Spleen (tissue), 11 donors: Measurements from ENCODE around the gene ADARB1. TPM values are rescaled to one million over a fixed set of nuclear protein-coding genes. Genes with fewer than 3 reads are reported as not detected.

ENCODE experiments used
- DNase-seq: peaks from one replicate; pipeline ENCODE4 v3.0.0-alpha.2; 2020
- H3K27ac ChIP-seq, 8 donors: fragments of 200-600 bp; sonication (generic) in 7 of 8; 1 replicate in 4 of 8; 2 replicates in 4 of 8; pipeline versions ENCODE4 v1.5.0 to v1.8.0; 2016 to 2021; ENCODE audit warnings: inconsistent platforms in 4 of 8, mild to moderate bottlenecking in 4 of 8, moderate library complexity in 1 of 8
- H3K27me3 ChIP-seq, 7 donors: fragments of 200-600 bp; sonication (generic) in 6 of 7; replicated peaks in 1 of 7; 1 replicate in 4 of 7; 2 replicates in 3 of 7; pipeline versions ENCODE4 v1.5.0 to v1.8.0; 2016 to 2021; ENCODE audit warnings: inconsistent platforms in 3 of 7, mild to moderate bottlenecking in 1 of 7
- H3K36me3 ChIP-seq, 6 donors: fragments of 200-600 bp; sonication (generic) in 5 of 6; 1 replicate in 4 of 6; 2 replicates in 2 of 6; pipeline versions ENCODE4 v1.5.0 to v1.8.0; 2016 to 2021; ENCODE audit warnings: inconsistent platforms in 2 of 6
- H3K4me1 ChIP-seq, 6 donors: fragments of 200-600 bp; sonication (generic) in 5 of 6; 1 replicate in 3 of 6; 2 replicates in 3 of 6; pipeline versions ENCODE4 v1.5.0 to v1.8.0; 2016 to 2021; ENCODE audit warnings: inconsistent platforms in 3 of 6
- H3K4me3 ChIP-seq, 8 donors: fragments of 200-600 bp; sonication (generic) in 7 of 8; 1 replicate in 4 of 8; 2 replicates in 4 of 8; pipeline versions ENCODE4 v1.5.0 to v1.8.0; 2016 to 2021; ENCODE audit warnings: inconsistent platforms in 4 of 8, mild to moderate bottlenecking in 4 of 8, moderate library complexity in 2 of 8
- H3K9me3 ChIP-seq, 8 donors: fragments of 200-600 bp; sonication (generic) in 7 of 8; 1 replicate in 4 of 8; 2 replicates in 4 of 8; pipeline versions ENCODE4 v1.5.0 to v1.8.0; 2016 to 2021; ENCODE audit warnings: inconsistent platforms in 4 of 8
- CTCF ChIP-seq, 11 experiments: fragments of 200-600 bp in 7 of 11; fragments of 450-650 bp in 4 of 11; sonication (generic) in 4 of 11; IDR thresholded peaks in 8 of 11; conservative IDR thresholded peaks in 3 of 11; 1 replicate in 7 of 11; 2 replicates in 4 of 11; pipeline versions ENCODE4 v1.4.0 to v1.8.0; 2016 to 2021; ENCODE audit warnings: antibody characterized with exemption in 11 of 11, inconsistent platforms in 4 of 11, mild to moderate bottlenecking in 1 of 11
- POLR2A ChIP-seq, 3 donors: fragments of 450-650 bp; IDR thresholded peaks; one replicate each; pipeline ENCODE4 v1.5.1; 2017; ENCODE audit warnings: antibody characterized with exemption in 3 of 3, mild to moderate bottlenecking in 1 of 3
- POLR2AphosphoS5 ChIP-seq, 3 donors: sonication (generic); formaldehyde crosslinking; IDR thresholded peaks; one replicate each; pipeline ENCODE4 v1.5.1; 2017; ENCODE audit warnings: antibody characterized with exemption in 3 of 3
- WGBS, 5 donors: extraction: QIAGEN DNeasy Blood & Tissue Kit in 3 of 5; methylation state at CpG; one replicate each; pipeline versions ENCODE4 v1.1.5 to v1.1.7; 2013 to 2018; 5-methylcytosine and 5-hydroxymethylcytosine counted together
- intact Hi-C: fragments of 100-400 bp; cut with DNase I; formaldehyde crosslinking; loops from one replicate; pipeline ENCODE4 v1.15.0; 2023; ENCODE audit warnings: low total_unique reads
- polyA plus RNA-seq, 3 donors: library from polyadenylated mRNA; stranded (reverse); fragments of 200-250 nt; gene quantifications; one replicate each; pipeline ENCODE4 v1.2.1, GENCODE V29; 2013
- total RNA-seq, 7 donors: library from RNA; depleted of rRNA in 3 of 7; stranded (reverse); fragments of >200 nt in 3 of 7; fragmentation: NEBNext Ultra II Directional in 4 of 7; extraction: Animal tissue kit (Norgen Biotek cat#: 25700) in 4 of 7; gene quantifications; one replicate each; pipeline versions ENCODE4 v1.1.0 to v1.2.1, GENCODE V29; 2016 to 2021
- donor health status: healthy with polysubstance abuse.
- donor health status: DM: no; HTN: no; CAD: no; lungs with moderate emphysema.
- donor health status: DM: no; HTN: no; CAD: no.
- donor health status: Bipolar disorder and iron deficiency.
- donor health status: healthy.
- donor health status: DM: no; HTN: no; CAD: no.
- donor health status: DM: yes; HTN: yes; CAD: no.

ADARB1 gene
- total and polyA plus RNA-seq, 10 donors: 9.1 to 50.8 (median 29.0) TPM

GRCh38 chr21:45078371-45078770 lies 4.0 kb downstream of the ADARB1 start:
- Histone ChIP-seq H3K9me3 (no peaks in the 10 kb centered on the region), H3K36me3 (peaks cover 0 to 6% (median 0%) of the 10 kb centered on the region in 6 donors), H3K27me3 (peaks cover 0 to 9% (median 0%) of the 10 kb centered on the region in 7 donors), H3K4me3 (no peak overlapping the region), H3K4me1 (peaks cover 32 to 90% (median 71%) of the 10 kb centered on the region in 6 donors), H3K27ac (peak overlapping the region in 7 of 8 donors; percentile 24 to 78 (median 51))
- 67 to 94% (median 71%) methylated on average over 5 of the region's 5 CpGs for WGBS, 5 donors
- no peak for DNase-seq
- intact Hi-C loops: loop anchor here (10.0 kb wide), 1 partner anchor 46 kb away; no protein-coding TSS in a partner anchor
- TF ChIP-seq POLR2AphosphoS5 (IDR thresholded peaks at IDR 0.05) (no peak), POLR2A (IDR thresholded peaks at IDR 0.05) (no peak), CTCF (IDR thresholded peaks at IDR 0.05 in 8 of 11, conservative IDR thresholded peaks at IDR 0.05 in 3 of 11) (no peak)

- intact Hi-C loops: loop anchor here (10.0 kb wide), 1 partner anchor 46 kb away; no protein-coding TSS in a partner anchor
- no peak for DNase-seq
Measured at GRCh38 chr21:45078877-45079281, 4.5 kb downstream of the ADARB1 start.

GRCh38 chr21:45079351-45079750 lies 5.0 kb downstream of the ADARB1 start:
- no peaks in the 10 kb centered on the region for H3K9me3 ChIP-seq
- no peak for DNase-seq
- H3K27ac ChIP-seq: peak overlapping the region in 7 of 8 donors; percentile 31 to 78 (median 57)
- H3K36me3 ChIP-seq: peaks cover 0 to 6% (median 0%) of the 10 kb centered on the region in 6 donors
- H3K27me3 ChIP-seq: peaks cover 0 to 9% (median 0%) of the 10 kb centered on the region in 7 donors
- 48 to 59% (median 54%) methylated on average over 2 of the region's 2 CpGs for WGBS, 5 donors
- peaks cover 31 to 95% (median 71%) of the 10 kb centered on the region in 6 donors for H3K4me1 ChIP-seq
- intact Hi-C loops: loop anchor here (10.0 kb wide), 1 partner anchor 45 kb away; no protein-coding TSS in a partner anchor
- TF ChIP-seq POLR2AphosphoS5 (IDR thresholded peaks at IDR 0.05): no peak
- no peak for TF ChIP-seq CTCF (IDR thresholded peaks at IDR 0.05 in 8 of 11, conservative IDR thresholded peaks at IDR 0.05 in 3 of 11)
- TF ChIP-seq POLR2A (IDR thresholded peaks at IDR 0.05): no peak
- no peak overlapping the region for H3K4me3 ChIP-seq

More at GRCh38 chr21:45078877-45079281, 4.5 kb downstream of the ADARB1 start:
- TF ChIP-seq POLR2AphosphoS5 (IDR thresholded peaks at IDR 0.05) (peak in 1 of 3 donors; percentile 65), CTCF (IDR thresholded peaks at IDR 0.05 in 8 of 11, conservative IDR thresholded peaks at IDR 0.05 in 3 of 11) (no peak), POLR2A (IDR thresholded peaks at IDR 0.05) (no peak)
- H3K4me3 ChIP-seq: no peak overlapping the region
- H3K36me3 ChIP-seq: peaks cover 0 to 6% (median 0%) of the 10 kb centered on the region in 6 donors
- H3K27me3 ChIP-seq: peaks cover 0 to 9% (median 0%) of the 10 kb centered on the region in 7 donors
- 50 to 74% (median 55%) methylated on average over 2 of the region's 2 CpGs for WGBS, 5 donors
- H3K27ac ChIP-seq: peak overlapping the region in 7 of 8 donors; percentile 24 to 78 (median 51)
- H3K4me1 ChIP-seq: peaks cover 31 to 90% (median 69%) of the 10 kb centered on the region in 6 donors
- H3K9me3 ChIP-seq: no peaks in the 10 kb centered on the region

- DNase-seq: no peak
- H3K4me1 ChIP-seq: peaks cover 38 to 100% (median 75%) of the 10 kb centered on the region in 6 donors
- no peak for TF ChIP-seq POLR2A (IDR thresholded peaks at IDR 0.05)
- no peak for TF ChIP-seq POLR2AphosphoS5 (IDR thresholded peaks at IDR 0.05)
- TF ChIP-seq CTCF (IDR thresholded peaks at IDR 0.05 in 8 of 11, conservative IDR thresholded peaks at IDR 0.05 in 3 of 11): no peak
- whole genome bisulfite sequencing, 5 donors: 67 to 81% (median 75%) methylated on average over 5 of the region's 5 CpGs
- H3K27me3 ChIP-seq: peaks cover 0 to 4% (median 0%) of the 10 kb centered on the region in 7 donors
- H3K36me3 ChIP-seq: peaks cover 0 to 6% (median 0%) of the 10 kb centered on the region in 6 donors
- H3K9me3 ChIP-seq: no peaks in the 10 kb centered on the region
- no peak overlapping the region for H3K4me3 ChIP-seq
- peak overlapping the region in 6 of 8 donors; percentile 42 to 78 (median 54) for H3K27ac ChIP-seq
- intact Hi-C loops: no loop called here
Measured at GRCh38 chr21:45080232-45080631, 5.9 kb downstream of the ADARB1 start.
